T-helper 2 cell treated with Interferon-gamma antibody and Interleukin-4, amounts not matched to agents 5 μg/mL and 100 μg/mL, for 36 hours (primary cell): ENCODE measurements around the gene SZT2.

ENCODE experiments used
- DNase-seq: peaks from one replicate; pipeline ENCODE4 v3.0.0; 2021; ENCODE audit warnings: low spot score
- H3K27ac Mint-ChIP-seq: one replicate; pipeline ENCODE4 v1.8.0; 2021; ENCODE audit warnings: mild to moderate bottlenecking, mixed read lengths
- H3K27me3 Mint-ChIP-seq: one replicate; pipeline ENCODE4 v1.8.0; 2021; ENCODE audit warnings: low read depth, mixed read lengths
- H3K36me3 Mint-ChIP-seq: one replicate; pipeline ENCODE4 v1.8.0; 2021; ENCODE audit warnings: low read depth, mixed read lengths
- H3K4me1 Mint-ChIP-seq: one replicate; pipeline ENCODE4 v1.8.0; 2021; ENCODE audit warnings: low read depth, mixed read lengths
- H3K4me3 Mint-ChIP-seq: one replicate; pipeline ENCODE4 v1.8.0; 2022; ENCODE audit warnings: mild to moderate bottlenecking, moderate library complexity, mixed read lengths
- H3K9me3 Mint-ChIP-seq: one replicate; pipeline ENCODE4 v1.8.0; 2021; ENCODE audit warnings: mixed read lengths

Gene SZT2

GRCh38 chr1:43441894-43442637, 52.4 kb downstream of the SZT2 start:
- Mint-ChIP-seq H3K27ac (no peak overlapping the region), H3K9me3 (no peaks in the 10 kb centered on the region)
- DNase-seq: no peak

GRCh38 chr1:43442756-43443155, 53.1 kb downstream of the SZT2 start:
- Mint-ChIP-seq H3K4me1 (no peaks in the 10 kb centered on the region), H3K9me3 (no peaks in the 10 kb centered on the region), H3K36me3 (peaks cover 37% of the 10 kb centered on the region)

More at GRCh38 chr1:43441894-43442637, 52.4 kb downstream of the SZT2 start:
- H3K27me3 Mint-ChIP-seq: no peaks in the 10 kb centered on the region
- no peaks in the 10 kb centered on the region for H3K4me1 Mint-ChIP-seq
- peaks cover 32% of the 10 kb centered on the region for H3K36me3 Mint-ChIP-seq
- no peak overlapping the region for H3K4me3 Mint-ChIP-seq

GRCh38 chr1:43443197-43443946, 53.7 kb downstream of the SZT2 start:
- Mint-ChIP-seq H3K4me1 (no peaks in the 10 kb centered on the region), H3K36me3 (peaks cover 37% of the 10 kb centered on the region), H3K27me3 (no peaks in the 10 kb centered on the region), H3K4me3 (no peak overlapping the region), H3K27ac (no peak overlapping the region), H3K9me3 (no peaks in the 10 kb centered on the region)
- no peak for DNase-seq

More at GRCh38 chr1:43442756-43443155, 53.1 kb downstream of the SZT2 start:
- no peak overlapping the region for H3K4me3 Mint-ChIP-seq
- no peaks in the 10 kb centered on the region for H3K27me3 Mint-ChIP-seq
- no peak for DNase-seq
- H3K27ac Mint-ChIP-seq: no peak overlapping the region

- Mint-ChIP-seq H3K4me1 (no peaks in the 10 kb centered on the region), H3K27me3 (no peaks in the 10 kb centered on the region), H3K36me3 (peaks cover 43% of the 10 kb centered on the region), H3K9me3 (no peaks in the 10 kb centered on the region), H3K4me3 (no peak overlapping the region), H3K27ac (no peak overlapping the region)
- no peak for DNase-seq
Measured at GRCh38 chr1:43444151-43444828, 54.6 kb downstream of the SZT2 start.

- no peak for DNase-seq
- no peaks in the 10 kb centered on the region for H3K9me3 Mint-ChIP-seq
- no peak overlapping the region for H3K27ac Mint-ChIP-seq
- peaks cover 47% of the 10 kb centered on the region for H3K36me3 Mint-ChIP-seq
- H3K4me1 Mint-ChIP-seq: no peaks in the 10 kb centered on the region
- H3K4me3 Mint-ChIP-seq: no peak overlapping the region
- H3K27me3 Mint-ChIP-seq: no peaks in the 10 kb centered on the region
Measured at GRCh38 chr1:43444836-43445235, 55.1 kb downstream of the SZT2 start.

- Mint-ChIP-seq H3K4me1 (no peaks in the 10 kb centered on the region), H3K27ac (peak overlapping the region; percentile 46), H3K9me3 (no peaks in the 10 kb centered on the region), H3K27me3 (no peaks in the 10 kb centered on the region), H3K4me3 (no peak overlapping the region), H3K36me3 (peaks cover 51% of the 10 kb centered on the region)
- DNase-seq: no peak
Measured at GRCh38 chr1:43445606-43446387, 56.1 kb downstream of the SZT2 start.

GRCh38 chr1:43446388-43446740, 56.7 kb downstream of the SZT2 start:
- peaks cover 47% of the 10 kb centered on the region for H3K36me3 Mint-ChIP-seq
- no peak overlapping the region for H3K27ac Mint-ChIP-seq
- H3K4me1 Mint-ChIP-seq: no peaks in the 10 kb centered on the region

GRCh38 chr1:43446881-43447835, 57.5 kb downstream of the SZT2 start:
- Mint-ChIP-seq H3K4me1 (no peaks in the 10 kb centered on the region), H3K4me3 (no peak overlapping the region), H3K36me3 (peaks cover 53% of the 10 kb centered on the region), H3K9me3 (no peaks in the 10 kb centered on the region), H3K27me3 (no peaks in the 10 kb centered on the region), H3K27ac (no peak overlapping the region)
- DNase-seq: no peak

More at GRCh38 chr1:43446388-43446740, 56.7 kb downstream of the SZT2 start:
- no peaks in the 10 kb centered on the region for H3K27me3 Mint-ChIP-seq
- H3K4me3 Mint-ChIP-seq: no peak overlapping the region
- DNase-seq: no peak
- no peaks in the 10 kb centered on the region for H3K9me3 Mint-ChIP-seq

GRCh38 chr1:43447891-43448708, 58.4 kb downstream of the SZT2 start:
- Mint-ChIP-seq H3K27ac (no peak overlapping the region), H3K4me3 (no peak overlapping the region), H3K9me3 (no peaks in the 10 kb centered on the region), H3K36me3 (peaks cover 61% of the 10 kb centered on the region), H3K27me3 (no peaks in the 10 kb centered on the region), H3K4me1 (peaks cover 7% of the 10 kb centered on the region)
- DNase-seq: no peak

- Mint-ChIP-seq H3K4me1 (peaks cover 8% of the 10 kb centered on the region), H3K9me3 (no peaks in the 10 kb centered on the region), H3K4me3 (no peak overlapping the region), H3K27ac (no peak overlapping the region), H3K36me3 (peaks cover 53% of the 10 kb centered on the region), H3K27me3 (no peaks in the 10 kb centered on the region)
- no peak for DNase-seq
Measured at GRCh38 chr1:43448955-43449707, 59.4 kb downstream of the SZT2 start.

GRCh38 chr1:43449708-43450069, 60.0 kb downstream of the SZT2 start:
- Mint-ChIP-seq H3K36me3 (peaks cover 52% of the 10 kb centered on the region), H3K9me3 (no peaks in the 10 kb centered on the region), H3K4me1 (peaks cover 13% of the 10 kb centered on the region), H3K4me3 (no peak overlapping the region), H3K27me3 (peaks cover 2% of the 10 kb centered on the region), H3K27ac (no peak overlapping the region)
- DNase-seq: no peak
